Measurements from ENCODE around the gene CDH4. TPM values are rescaled to one million over a fixed set of nuclear protein-coding genes. Genes with fewer than 3 reads are reported as not detected.
A peak's percentile ranks its signal among the peaks of the same experiment; 100 is the strongest.

CDH4 gene
- total and polyA plus RNA-seq, 2 of the 8 experiments (the other 6 are each of a cell fraction or from before 2014, with no cell fraction given) = 4.3 to 7.9 TPM

GRCh38 chr20:61480158-61480825 is 228.2 kb downstream of the CDH4 start (continued):
- TF ChIP-seq CHD7 (IDR thresholded peaks at IDR 0.05; ENCODE audit: insufficient replicate concordance, low read length) = no peak
- TF ChIP-seq CTCF (IDR thresholded peaks at IDR 0.05; ENCODE audit: control extremely low read depth in 1 of 3, insufficient read depth in 1 of 3, low read depth in 1 of 3, low read length in 3 of 3) = peak; percentile 65 to 84 (median 80)
- no peak for TF ChIP-seq SRF (IDR thresholded peaks at IDR 0.05; ENCODE audit: low read depth, low read length)

Measured in H1 (cell line).